SIG-M5 treated with dmso at 0.1 percent for 504 hours (cell line): ENCODE measurements around the gene CLIC5.

Experiments
- DNase-seq: peaks from one replicate; lab custom pipeline; 2025; ENCODE audit not compliant: unreplicated experiment; lab: John Stamatoyannopoulos, UW

The CLIC5 gene

GRCh38 chr6:45966340-45966739 lies 49.3 kb downstream of the CLIC5 start:
- no peak for DNase-seq

GRCh38 chr6:45965792-45966191 lies 49.9 kb downstream of the CLIC5 start:
- DNase-seq: no peak

- DNase-seq: no peak
Observed at GRCh38 chr6:45965007-45965406, 50.7 kb downstream of the CLIC5 start.

GRCh38 chr6:45964300-45964699 lies 51.4 kb downstream of the CLIC5 start:
- no peak for DNase-seq

- DNase-seq: no peak
Observed at GRCh38 chr6:45963896-45964295, 51.8 kb downstream of the CLIC5 start.

- no peak for DNase-seq
Observed at GRCh38 chr6:45961125-45961524, 54.5 kb downstream of the CLIC5 start.

- DNase-seq: peak; percentile 3
Observed at GRCh38 chr6:45959534-45960145, 56.0 kb downstream of the CLIC5 start.

GRCh38 chr6:45956663-45957062 lies 59.0 kb downstream of the CLIC5 start:
- DNase-seq: no peak

- no peak for DNase-seq
Observed at GRCh38 chr6:45956176-45956575, 59.5 kb downstream of the CLIC5 start.

GRCh38 chr6:45955597-45955996 lies 60.1 kb downstream of the CLIC5 start:
- DNase-seq: no peak

- DNase-seq: no peak
Observed at GRCh38 chr6:45952546-45952945, 63.1 kb downstream of the CLIC5 start.

- no peak for DNase-seq
Observed at GRCh38 chr6:45952168-45952529, 63.5 kb downstream of the CLIC5 start.

- no peak for DNase-seq
Observed at GRCh38 chr6:45951321-45952167, 64.1 kb downstream of the CLIC5 start.

GRCh38 chr6:45949256-45949655 lies 66.4 kb downstream of the CLIC5 start:
- DNase-seq: no peak

GRCh38 chr6:45947807-45948206 lies 67.9 kb downstream of the CLIC5 start:
- no peak for DNase-seq

- DNase-seq: no peak
Observed at GRCh38 chr6:45946887-45947286, 68.8 kb downstream of the CLIC5 start.

- DNase-seq: no peak
Observed at GRCh38 chr6:45946352-45946751, 69.3 kb downstream of the CLIC5 start.

GRCh38 chr6:45942953-45943352 lies 72.7 kb downstream of the CLIC5 start:
- no peak for DNase-seq

GRCh38 chr6:45933855-45934254 lies 81.8 kb downstream of the CLIC5 start:
- DNase-seq: no peak

GRCh38 chr6:45931232-45931631 lies 84.4 kb downstream of the CLIC5 start:
- DNase-seq: no peak

GRCh38 chr6:45930420-45931040 lies 85.1 kb downstream of the CLIC5 start:
- peak; percentile 12 for DNase-seq
